Parathyroid adenoma (tissue), 2 donors: ENCODE results near the gene ARHGAP29.

Experiments
- H2AFZ ChIP-seq: fragments of 300-600 bp; sonication (generic); one replicate; pipeline ENCODE4 v1.7.0; 2017; ENCODE audit warnings: antibody characterized with exemption, mild to moderate bottlenecking
- H3K27ac ChIP-seq: fragments of 300-600 bp; sonication (generic); one replicate; pipeline ENCODE4 v1.7.0; 2017
- H3K27me3 ChIP-seq: fragments of 300-600 bp; sonication (generic); one replicate; pipeline ENCODE4 v1.7.0; 2017; ENCODE audit warnings: low read length; ENCODE audit not compliant: control insufficient read depth, insufficient read depth
- H3K36me3 ChIP-seq: fragments of 300-600 bp; sonication (generic); one replicate; pipeline ENCODE4 v1.7.0; 2017; ENCODE audit warnings: low read length; ENCODE audit not compliant: control insufficient read depth, insufficient read depth
- H3K4me1 ChIP-seq: fragments of 300-600 bp; sonication (generic); one replicate; pipeline ENCODE4 v1.7.0; 2017; ENCODE audit warnings: control low read depth
- H3K4me2 ChIP-seq: fragments of 300-600 bp; sonication (generic); one replicate; pipeline ENCODE4 v1.7.0; 2017; ENCODE audit warnings: low read length
- H3K4me3 ChIP-seq: fragments of 300-600 bp; sonication (generic); one replicate; pipeline ENCODE4 v1.7.0; 2017; ENCODE audit warnings: low read depth, low read length
- H3K79me2 ChIP-seq: fragments of 300-600 bp; sonication (generic); one replicate; pipeline ENCODE4 v1.7.0; 2017; ENCODE audit warnings: control low read depth
- H3K9ac ChIP-seq: fragments of 300-600 bp; sonication (generic); one replicate; pipeline ENCODE4 v1.7.0; 2017; ENCODE audit warnings: mild to moderate bottlenecking
- H3K9me3 ChIP-seq: fragments of 300-600 bp; sonication (generic); one replicate; pipeline ENCODE4 v1.7.0; 2017; ENCODE audit warnings: low read length; ENCODE audit not compliant: control insufficient read depth
- CTCF ChIP-seq: fragments of 300-600 bp; sonication (generic); IDR thresholded peaks from one replicate; pipeline ENCODE4 v1.7.0; 2017; ENCODE audit warnings: antibody characterized with exemption, mild to moderate bottlenecking
- donor health status: primary hyperparathyroidism.

The ARHGAP29 gene

GRCh38 chr1:94146273-94146672 is 91.1 kb downstream of the ARHGAP29 start:
- H3K4me3 ChIP-seq: no peak overlapping the region
- no peak overlapping the region for H3K27ac ChIP-seq
- H2AFZ ChIP-seq: no peak overlapping the region
- no peaks in the 10 kb centered on the region for H3K27me3 ChIP-seq
- H3K9me3 ChIP-seq: no peaks in the 10 kb centered on the region
- no peak overlapping the region for H3K4me2 ChIP-seq
- H3K36me3 ChIP-seq: no peaks in the 10 kb centered on the region
- no peak for TF ChIP-seq CTCF
- H3K79me2 ChIP-seq: no peaks in the 10 kb centered on the region
- H3K4me1 ChIP-seq: no peaks in the 10 kb centered on the region
- no peak overlapping the region for H3K9ac ChIP-seq

- no peak overlapping the region for H3K4me3 ChIP-seq
- H3K79me2 ChIP-seq: no peaks in the 10 kb centered on the region
- no peak overlapping the region for H3K9ac ChIP-seq
- H3K27ac ChIP-seq: no peak overlapping the region
- no peak for TF ChIP-seq CTCF
- H3K9me3 ChIP-seq: no peaks in the 10 kb centered on the region
- no peaks in the 10 kb centered on the region for H3K36me3 ChIP-seq
- H3K27me3 ChIP-seq: no peaks in the 10 kb centered on the region
- no peak overlapping the region for H2AFZ ChIP-seq
- no peaks in the 10 kb centered on the region for H3K4me1 ChIP-seq
- H3K4me2 ChIP-seq: no peak overlapping the region
Measured at GRCh38 chr1:94144836-94145235, 92.5 kb downstream of the ARHGAP29 start.

- no peaks in the 10 kb centered on the region for H3K79me2 ChIP-seq
- TF ChIP-seq CTCF: no peak
Measured at GRCh38 chr1:94143809-94144176, 93.6 kb downstream of the ARHGAP29 start.

GRCh38 chr1:94143173-94143808 is 94.1 kb downstream of the ARHGAP29 start:
- Histone ChIP-seq H3K4me3 (no peak overlapping the region), H3K79me2 (no peaks in the 10 kb centered on the region), H3K27ac (no peak overlapping the region)

More at GRCh38 chr1:94143809-94144176, 93.6 kb downstream of the ARHGAP29 start:
- Histone ChIP-seq H3K4me2 (no peak overlapping the region), H3K27me3 (no peaks in the 10 kb centered on the region), H3K4me3 (no peak overlapping the region), H3K9ac (no peak overlapping the region), H3K36me3 (no peaks in the 10 kb centered on the region), H3K27ac (no peak overlapping the region), H3K9me3 (no peaks in the 10 kb centered on the region), H2AFZ (no peak overlapping the region), H3K4me1 (no peaks in the 10 kb centered on the region)

More at GRCh38 chr1:94143173-94143808, 94.1 kb downstream of the ARHGAP29 start:
- no peaks in the 10 kb centered on the region for H3K9me3 ChIP-seq
- no peak overlapping the region for H3K9ac ChIP-seq
- TF ChIP-seq CTCF: no peak
- H2AFZ ChIP-seq: peak overlapping the region; percentile 19
- H3K4me2 ChIP-seq: no peak overlapping the region
- H3K36me3 ChIP-seq: no peaks in the 10 kb centered on the region
- no peaks in the 10 kb centered on the region for H3K27me3 ChIP-seq
- H3K4me1 ChIP-seq: no peaks in the 10 kb centered on the region
